Lower leg skin (tissue), 3 donors: ENCODE data around the gene HCN2.

Experiments used
- CTCF ChIP-seq, 3 donors: fragments of 450-650 bp; IDR thresholded peaks; one replicate each; pipeline ENCODE4 v1.5.1; 2016; ENCODE audit warnings: antibody characterized with exemption in 3 of 3, mild to moderate bottlenecking in 3 of 3, moderate library complexity in 2 of 3
- POLR2A ChIP-seq, 2 donors: fragments of 450-650 bp; IDR thresholded peaks; one replicate each; pipeline ENCODE4 v1.6.1; 2016 to 2017; ENCODE audit warnings: antibody characterized with exemption in 2 of 2, mild to moderate bottlenecking in 1 of 2, moderate library complexity in 1 of 2

GRCh38 chr19:640161-640558, 50.5 kb downstream of the HCN2 start:
- TF ChIP-seq CTCF (IDR thresholded peaks at IDR 0.05) (no peak), POLR2A (IDR thresholded peaks at IDR 0.05) (no peak)
